IMR-90 (cell line): ENCODE measurements around the gene PLA2G2D. TPM values are rescaled to one million over a fixed set of nuclear protein-coding genes. Genes with fewer than 3 reads are reported as not detected.

ENCODE experiments used
- ATAC-seq: fragments of 200-7000 bp; cut with Tn5 transposase; 2 replicates; pipeline ENCODE4 v1.9.1; 2020; ENCODE audit warnings: low read depth, mild to moderate bottlenecking, moderate library complexity
- BruUV-seq: library from RNA; stranded (reverse); fragments of 400-500 nt; replicated peaks from 2 replicates; lab custom pipeline; 2021; lab: Mats Ljungman, UMichigan
- CTCF ChIA-PET: fragments of 300-600 bp; formaldehyde crosslinking; extraction: SDS; loops from one replicate; lab custom pipeline; 2021; ENCODE audit warnings: antibody characterized with exemption; lab: Yijun Ruan, JAX
- POLR2A ChIA-PET: fragments of 300-600 bp; sonication (Branson Sonifier 250); formaldehyde crosslinking; loops from one replicate; lab custom pipeline; 2022; ENCODE audit warnings: antibody characterized with exemption; ENCODE audit not compliant: unreplicated experiment; lab: Charles Lee
- DNase-seq: peaks from one replicate; pipeline ENCODE4 v3.0.0; 2013
- H2AFZ ChIP-seq: replicated peaks from 2 replicates; pipeline ENCODE3; 2013; ENCODE audit warnings: low read length, mild to moderate bottlenecking; ENCODE audit not compliant: poor library complexity
- H2AK5ac ChIP-seq: 2 replicates; pipeline ENCODE4 v1.6.1; 2013; ENCODE audit warnings: low read depth, low read length, inconsistent platforms
- H2AK9ac ChIP-seq: replicated peaks from 2 replicates; pipeline ENCODE3; 2013; ENCODE audit warnings: mild to moderate bottlenecking, low read depth, low read length, moderate library complexity; ENCODE audit not compliant: poor library complexity
- H2BK120ac ChIP-seq: 2 replicates; pipeline ENCODE4 v1.6.1; 2013; ENCODE audit warnings: low read depth, low read length, inconsistent platforms
- H2BK15ac ChIP-seq: 3 replicates; pipeline ENCODE4 v1.6.1; 2013; ENCODE audit warnings: low read depth, low read length, inconsistent platforms
- H2BK20ac ChIP-seq: 2 replicates; pipeline ENCODE4 v1.6.1; 2013; ENCODE audit warnings: low read depth, mild to moderate bottlenecking, inconsistent platforms, low read length, moderate library complexity
- H2BK5ac ChIP-seq: 2 replicates; pipeline ENCODE4 v1.6.1; 2013; ENCODE audit warnings: mild to moderate bottlenecking, low read depth, low read length, inconsistent platforms; ENCODE audit not compliant: poor library complexity, severe bottlenecking
- H3K14ac ChIP-seq: replicated peaks from 2 replicates; pipeline ENCODE4 v1.6.1; 2013; ENCODE audit warnings: low read depth, low read length, inconsistent platforms
- H3K18ac ChIP-seq: 2 replicates; pipeline ENCODE4 v1.6.1; 2013; ENCODE audit warnings: low read depth, low read length, control low read depth
- H3K23ac ChIP-seq: 2 replicates; pipeline ENCODE4 v1.6.1; 2013; ENCODE audit warnings: low read depth, low read length, inconsistent platforms
- H3K27ac ChIP-seq: 2 replicates; pipeline ENCODE4 v1.5.1; 2013; ENCODE audit warnings: mild to moderate bottlenecking, control low read depth, low read length; ENCODE audit not compliant: insufficient read depth
- H3K27me3 ChIP-seq: 2 replicates; pipeline ENCODE4 v1.6.1; 2013; ENCODE audit warnings: low read length; ENCODE audit not compliant: control insufficient read depth, insufficient read depth
- H3K36me3 ChIP-seq: 2 replicates; pipeline ENCODE4 v1.6.1; 2013; ENCODE audit warnings: low read length, mixed read lengths; ENCODE audit not compliant: control insufficient read depth, insufficient read depth
- H3K4ac ChIP-seq: 2 replicates; pipeline ENCODE4 v1.6.1; 2013; ENCODE audit warnings: low read depth, low read length, inconsistent platforms
- H3K4me1 ChIP-seq: 2 replicates; pipeline ENCODE4 v1.6.1; 2013; ENCODE audit warnings: low read length, mixed read lengths; ENCODE audit not compliant: control insufficient read depth, insufficient read depth
- H3K4me2 ChIP-seq: 2 replicates; pipeline ENCODE4 v1.6.1; 2013; ENCODE audit warnings: low read depth, mild to moderate bottlenecking, control low read depth, low read length, moderate library complexity
- H3K4me3 ChIP-seq: 2 replicates; pipeline ENCODE4 v1.5.1; 2013; ENCODE audit warnings: low read depth, mild to moderate bottlenecking, control low read depth, low read length, moderate library complexity; ENCODE audit not compliant: insufficient read depth
- H3K56ac ChIP-seq: 2 replicates; pipeline ENCODE4 v1.6.1; 2013; ENCODE audit warnings: low read length, inconsistent platforms; ENCODE audit not compliant: insufficient read depth; ENCODE audit errors: extremely low read depth
- H3K79me1 ChIP-seq, 2 experiments: 2 replicates each; pipeline ENCODE4 v1.6.1; 2013; ENCODE audit warnings: low read length in 2 of 2, inconsistent platforms in 1 of 2, low read depth in 1 of 2
- H3K9ac ChIP-seq: 2 replicates; pipeline ENCODE4 v1.6.1; 2013; ENCODE audit warnings: low read depth, low read length, control low read depth
- H3K9me1 ChIP-seq: 2 replicates; pipeline ENCODE4 v1.6.1; 2013; ENCODE audit warnings: low read length, inconsistent platforms; ENCODE audit not compliant: insufficient read depth
- H3K9me3 ChIP-seq: 2 replicates; pipeline ENCODE4 v1.6.1; 2013; ENCODE audit warnings: low read length; ENCODE audit not compliant: control insufficient read depth, insufficient read depth
- H4K20me1 ChIP-seq: 2 replicates; pipeline ENCODE4 v1.6.1; 2013; ENCODE audit warnings: low read length, inconsistent platforms; ENCODE audit not compliant: insufficient read depth
- H4K5ac ChIP-seq: 2 replicates; pipeline ENCODE4 v1.6.1; 2013; ENCODE audit warnings: mild to moderate bottlenecking, low read depth, low read length, control low read depth
- H4K8ac ChIP-seq, 2 experiments: 2 replicates each; pipeline ENCODE4 v1.6.1; 2013; ENCODE audit warnings: low read depth in 2 of 2, low read length in 2 of 2, control low read depth in 1 of 2, inconsistent platforms in 1 of 2
- H4K91ac ChIP-seq: 2 replicates; pipeline ENCODE4 v1.6.1; 2013; ENCODE audit warnings: low read depth, low read length, inconsistent platforms; ENCODE audit not compliant: insufficient read depth
- CEBPB ChIP-seq: IDR thresholded peaks from 2 replicates; pipeline ENCODE4 v1.6.1; 2012; ENCODE audit warnings: low read depth, low read length, improper control_type of control experiment
- NFE2L2 ChIP-seq: fragments of 150-350 bp; IDR thresholded peaks from 2 replicates; pipeline ENCODE4 v1.6.1; 2016; ENCODE audit warnings: low read depth, mild to moderate bottlenecking, low read length
- WGBS, 2 experiments: methylation state at CpG; one replicate each; pipeline versions ENCODE4 v1.1.5 to v1.1.7; 2013; ENCODE audit warnings: missing lambda C conversion rate in 2 of 2; ENCODE audit not compliant: insufficient read length in 1 of 2; ENCODE audit errors: extremely low coverage in 2 of 2; 5-methylcytosine and 5-hydroxymethylcytosine counted together
- dilution Hi-C: fragments of 300-500 bp; cut with HindIII; formaldehyde crosslinking; loops from one replicate; pipeline ENCODE4 v1.14.3; 2018; ENCODE audit warnings: low sequenced_read_pairs; ENCODE audit not compliant: unreplicated experiment
- in situ Hi-C: fragments of 300-500 bp; cut with MboI; formaldehyde crosslinking; loops from 3 replicates; pipeline ENCODE4 v1.14.3; 2019; ENCODE audit warnings: low sequenced_read_pairs, inconsistent platforms, mixed read lengths
- intact Hi-C: fragments of 100-400 bp; cut with micrococcal nuclease; formaldehyde crosslinking; loops from 2 replicates; pipeline ENCODE4 v1.10.0; 2022
- polyA plus RNA-seq, 3 experiments: library from polyadenylated mRNA; depleted of rRNA; stranded (reverse); fragments of >200 nt; gene quantifications; 2 replicates each; pipeline ENCODE4 v1.2.3, GENCODE V29; 2012; ENCODE audit warnings: low replicate concordance in 1 of 3
- total RNA-seq: library from RNA; depleted of rRNA; stranded (reverse); fragments of >200 nt; gene quantifications from 2 replicates; pipeline ENCODE4 v1.2.3, GENCODE V29; 2012

PLA2G2D gene
- total and polyA plus RNA-seq, 2 of the 4 experiments (the other 2 are of a cell fraction) = not detected

- in situ Hi-C loops (no loop called here), intact Hi-C loops (loop anchor here (2.0 kb wide), 1 partner anchor 178 kb away; no protein-coding TSS in a partner anchor), dilution Hi-C loops (no loop called here)
- Histone ChIP-seq H3K9me3 (no peaks in the 10 kb centered on the region), H3K27ac (no peak overlapping the region), H2BK15ac (no peak overlapping the region), H3K23ac (no peak overlapping the region), H3K18ac (no peak overlapping the region), H2BK5ac (no peak overlapping the region), H2BK120ac (no peak overlapping the region), H3K4me1 (peaks cover 3% of the 10 kb centered on the region), H3K27me3 (peaks cover 31% of the 10 kb centered on the region), H3K79me1 (no peaks in the 10 kb centered on the region), H3K4me2 (no peak overlapping the region; the same call in 1 of the 2 replicates), H3K9ac (no peak overlapping the region), H4K8ac (no peak overlapping the region), H3K9me1 (no peaks in the 10 kb centered on the region; the same call in 1 of the 2 replicates), H4K91ac (no peak overlapping the region), H2AFZ (no peak overlapping the region), H2AK5ac (no peak overlapping the region), H3K4ac (no peak overlapping the region), H3K14ac (no peak overlapping the region), H2BK20ac (no peak overlapping the region), H4K20me1 (no peaks in the 10 kb centered on the region), H3K4me3 (no peak overlapping the region), H3K56ac (no peak overlapping the region), H2AK9ac (no peak overlapping the region), H3K36me3 (no peaks in the 10 kb centered on the region), H4K5ac (no peak overlapping the region)
- no peak for TF ChIP-seq NFE2L2
- peak; percentile 56; the same call in 1 of the 2 replicates for TF ChIP-seq CEBPB
- DNase-seq (peak; percentile 81), ATAC-seq (peak; percentile 75)
- ChIA-PET POLR2A (no interaction called here), CTCF (interaction anchor here (2.6 kb wide), 1 partner anchor 49 kb away, joined by 14 read pairs; no protein-coding TSS in a partner anchor)
- no CpG with 5 or more reads among the region's 1 CpG for WGBS, 2 experiments
- BruUV-seq = no TSS peak
Observed at GRCh38 chr1:20102875-20103274, 16.5 kb downstream of the PLA2G2D start.
